Measurements from ENCODE around the gene ENTPD2.

- TF ChIP-seq, protein P1, sequence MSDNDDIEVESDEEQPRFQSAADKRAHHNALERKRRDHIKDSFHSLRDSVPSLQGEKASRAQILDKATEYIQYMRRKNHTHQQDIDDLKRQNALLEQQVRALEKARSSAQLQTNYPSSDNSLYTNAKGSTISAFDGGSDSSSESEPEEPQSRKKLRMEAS (IDR thresholded peaks at IDR 0.05): no peak
- TF ChIP-seq CTCF (IDR thresholded peaks at IDR 0.05; ENCODE audit: low read depth, low read length, missing input control) (no peak), GABPA (IDR thresholded peaks at IDR 0.05 in 1 of 2, conservative IDR thresholded peaks at IDR 0.05 in 1 of 2) (no peak), RAD21 (IDR thresholded peaks at IDR 0.05) (no peak), NR2F2 (IDR thresholded peaks at IDR 0.05) (no peak), FOXA1 (IDR thresholded peaks at IDR 0.05) (no peak), TAF1 (conservative IDR thresholded peaks at IDR 0.05) (no peak)
- TF ChIP-seq, protein P2, sequence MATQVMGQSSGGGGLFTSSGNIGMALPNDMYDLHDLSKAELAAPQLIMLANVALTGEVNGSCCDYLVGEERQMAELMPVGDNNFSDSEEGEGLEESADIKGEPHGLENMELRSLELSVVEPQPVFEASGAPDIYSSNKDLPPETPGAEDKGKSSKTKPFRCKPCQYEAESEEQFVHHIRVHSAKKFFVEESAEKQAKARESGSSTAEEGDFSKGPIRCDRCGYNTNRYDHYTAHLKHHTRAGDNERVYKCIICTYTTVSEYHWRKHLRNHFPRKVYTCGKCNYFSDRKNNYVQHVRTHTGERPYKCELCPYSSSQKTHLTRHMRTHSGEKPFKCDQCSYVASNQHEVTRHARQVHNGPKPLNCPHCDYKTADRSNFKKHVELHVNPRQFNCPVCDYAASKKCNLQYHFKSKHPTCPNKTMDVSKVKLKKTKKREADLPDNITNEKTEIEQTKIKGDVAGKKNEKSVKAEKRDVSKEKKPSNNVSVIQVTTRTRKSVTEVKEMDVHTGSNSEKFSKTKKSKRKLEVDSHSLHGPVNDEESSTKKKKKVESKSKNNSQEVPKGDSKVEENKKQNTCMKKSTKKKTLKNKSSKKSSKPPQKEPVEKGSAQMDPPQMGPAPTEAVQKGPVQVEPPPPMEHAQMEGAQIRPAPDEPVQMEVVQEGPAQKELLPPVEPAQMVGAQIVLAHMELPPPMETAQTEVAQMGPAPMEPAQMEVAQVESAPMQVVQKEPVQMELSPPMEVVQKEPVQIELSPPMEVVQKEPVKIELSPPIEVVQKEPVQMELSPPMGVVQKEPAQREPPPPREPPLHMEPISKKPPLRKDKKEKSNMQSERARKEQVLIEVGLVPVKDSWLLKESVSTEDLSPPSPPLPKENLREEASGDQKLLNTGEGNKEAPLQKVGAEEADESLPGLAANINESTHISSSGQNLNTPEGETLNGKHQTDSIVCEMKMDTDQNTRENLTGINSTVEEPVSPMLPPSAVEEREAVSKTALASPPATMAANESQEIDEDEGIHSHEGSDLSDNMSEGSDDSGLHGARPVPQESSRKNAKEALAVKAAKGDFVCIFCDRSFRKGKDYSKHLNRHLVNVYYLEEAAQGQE (IDR thresholded peaks at IDR 0.05): no peak
- TF ChIP-seq, protein P3, sequence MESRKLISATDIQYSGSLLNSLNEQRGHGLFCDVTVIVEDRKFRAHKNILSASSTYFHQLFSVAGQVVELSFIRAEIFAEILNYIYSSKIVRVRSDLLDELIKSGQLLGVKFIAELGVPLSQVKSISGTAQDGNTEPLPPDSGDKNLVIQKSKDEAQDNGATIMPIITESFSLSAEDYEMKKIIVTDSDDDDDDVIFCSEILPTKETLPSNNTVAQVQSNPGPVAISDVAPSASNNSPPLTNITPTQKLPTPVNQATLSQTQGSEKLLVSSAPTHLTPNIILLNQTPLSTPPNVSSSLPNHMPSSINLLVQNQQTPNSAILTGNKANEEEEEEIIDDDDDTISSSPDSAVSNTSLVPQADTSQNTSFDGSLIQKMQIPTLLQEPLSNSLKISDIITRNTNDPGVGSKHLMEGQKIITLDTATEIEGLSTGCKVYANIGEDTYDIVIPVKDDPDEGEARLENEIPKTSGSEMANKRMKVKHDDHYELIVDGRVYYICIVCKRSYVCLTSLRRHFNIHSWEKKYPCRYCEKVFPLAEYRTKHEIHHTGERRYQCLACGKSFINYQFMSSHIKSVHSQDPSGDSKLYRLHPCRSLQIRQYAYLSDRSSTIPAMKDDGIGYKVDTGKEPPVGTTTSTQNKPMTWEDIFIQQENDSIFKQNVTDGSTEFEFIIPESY (IDR thresholded peaks at IDR 0.05): no peak
Measured at GRCh38 chr9:137001857-137002645, 51.8 kb downstream of the ENTPD2 start.
